Neural cell (in vitro differentiated cells): Measurements from ENCODE around the gene LGALS9B. TPM values are rescaled to one million over a fixed set of nuclear protein-coding genes. Genes with fewer than 3 reads are reported as not detected.
"Not testable (repeated sequence)": the region's sequence is repeated elsewhere in the genome, so short reads cannot be mapped to it uniquely, and the experiment has no call there.

ENCODE experiments used
- H2AFZ ChIP-seq: fragments of 200-600, 300-800 bp; sonication (generic), shearing (Covaris generic); 2 replicates; pipeline ENCODE4 v1.6.0; 2014; ENCODE audit warnings: low read depth, mild to moderate bottlenecking, antibody characterized with exemption, low read length, moderate library complexity
- H3F3A ChIP-seq: fragments of 200-600 bp; shearing (Covaris generic); 2 replicates; pipeline ENCODE4 v1.6.1; 2016; ENCODE audit warnings: mild to moderate bottlenecking, moderate library complexity, mixed read lengths, antibody characterized with exemption, low read length; ENCODE audit not compliant: insufficient read depth, poor library complexity, severe bottlenecking
- H3K27ac ChIP-seq: fragments of 200-600, 300-800 bp; sonication (generic), shearing (Covaris generic); 2 replicates; pipeline ENCODE4 v1.5.1; 2014; ENCODE audit warnings: mild to moderate bottlenecking, low read length, moderate library complexity
- H3K27me3 ChIP-seq: fragments of 300-800, 200-600 bp; sonication (generic), shearing (Covaris generic); 2 replicates; pipeline ENCODE4 v1.6.0; 2014; ENCODE audit warnings: mild to moderate bottlenecking, low read depth, low read length, moderate library complexity; ENCODE audit not compliant: insufficient read depth
- H3K36me3 ChIP-seq: fragments of 300-800, 200-600 bp; sonication (generic), shearing (Covaris generic); 2 replicates; pipeline ENCODE4 v1.5.1; 2014; ENCODE audit warnings: mild to moderate bottlenecking, antibody characterized with exemption, low read length, moderate library complexity; ENCODE audit not compliant: insufficient read depth
- H3K4me2 ChIP-seq: fragments of 300-800, 200-600 bp; sonication (generic), shearing (Covaris generic); 2 replicates; pipeline ENCODE4 v1.6.0; 2014; ENCODE audit warnings: mild to moderate bottlenecking, low read length
- H3K4me3 ChIP-seq: fragments of 300-800, 200-600 bp; sonication (generic), shearing (Covaris generic); 2 replicates; pipeline ENCODE4 v1.5.1; 2014; ENCODE audit warnings: mild to moderate bottlenecking, low read length, moderate library complexity
- H3K79me2 ChIP-seq: fragments of 200-600 bp; shearing (Covaris generic); replicated peaks from 2 replicates; pipeline ENCODE4 v1.6.0; 2014; ENCODE audit warnings: mild to moderate bottlenecking, low read length, moderate library complexity; ENCODE audit not compliant: insufficient read depth
- H3K9ac ChIP-seq: fragments of 300-800, 200-600 bp; sonication (generic), shearing (Covaris generic); 2 replicates; pipeline ENCODE4 v1.6.1; 2016; ENCODE audit warnings: mild to moderate bottlenecking, low read length, mixed read lengths
- H3K9me2 ChIP-seq: fragments of 200-600 bp; shearing (Covaris generic); 2 replicates; pipeline ENCODE4 v1.6.1; 2016; ENCODE audit warnings: mild to moderate bottlenecking, low read length, mixed read lengths; ENCODE audit not compliant: insufficient read depth
- H3K9me3 ChIP-seq: fragments of 200-600, 300-800 bp; sonication (generic), shearing (Covaris generic); 2 replicates; pipeline ENCODE4 v1.6.1; 2016; ENCODE audit warnings: mild to moderate bottlenecking, mixed run types, low read length, moderate library complexity, mixed read lengths
- H4K20me1 ChIP-seq: fragments of 200-600 bp; shearing (Covaris generic); 2 replicates; pipeline ENCODE4 v1.6.1; 2016; ENCODE audit warnings: mild to moderate bottlenecking, mixed run types; ENCODE audit not compliant: insufficient read depth
- polyA plus RNA-seq: library from polyadenylated mRNA; depleted of rRNA; stranded (reverse); fragments of >200 nt; gene quantifications from 2 replicates; pipeline ENCODE4 v1.2.3, GENCODE V29; 2014

The LGALS9B gene
- polyA plus RNA-seq, 1 donor from 2014 or later, result not detected

- not testable (repeated sequence) for H3K79me2 ChIP-seq, H3K9me2 ChIP-seq, H4K20me1 ChIP-seq, H3F3A ChIP-seq, H3K36me3 ChIP-seq, H3K4me2 ChIP-seq, H2AFZ ChIP-seq, H3K27me3 ChIP-seq, H3K27ac ChIP-seq, H3K9me3 ChIP-seq, H3K4me3 ChIP-seq, H3K9ac ChIP-seq
Measured at GRCh38 chr17:20465535-20465934, 1.8 kb downstream of the LGALS9B start.

GRCh38 chr17:20464854-20465414, 2.4 kb downstream of the LGALS9B start:
- H4K20me1 ChIP-seq, H3K9me3 ChIP-seq, H3K9me2 ChIP-seq, H3F3A ChIP-seq, H3K27ac ChIP-seq, H3K36me3 ChIP-seq, H3K9ac ChIP-seq, H3K27me3 ChIP-seq, H3K79me2 ChIP-seq, H3K4me3 ChIP-seq, H2AFZ ChIP-seq, H3K4me2 ChIP-seq: not testable (repeated sequence)

GRCh38 chr17:20462158-20462557, 5.2 kb downstream of the LGALS9B start:
- not testable (repeated sequence) for H2AFZ ChIP-seq, H3K9ac ChIP-seq, H4K20me1 ChIP-seq, H3K36me3 ChIP-seq, H3K79me2 ChIP-seq, H3F3A ChIP-seq, H3K27ac ChIP-seq, H3K9me2 ChIP-seq, H3K9me3 ChIP-seq, H3K4me2 ChIP-seq, H3K27me3 ChIP-seq, H3K4me3 ChIP-seq

GRCh38 chr17:20457848-20458381, 9.4 kb downstream of the LGALS9B start:
- not testable (repeated sequence) for H3K9ac ChIP-seq, H3K4me3 ChIP-seq, H3K79me2 ChIP-seq, H3F3A ChIP-seq, H3K27me3 ChIP-seq, H4K20me1 ChIP-seq, H2AFZ ChIP-seq, H3K36me3 ChIP-seq, H3K4me2 ChIP-seq, H3K9me2 ChIP-seq, H3K9me3 ChIP-seq, H3K27ac ChIP-seq

- H3K27ac ChIP-seq, H4K20me1 ChIP-seq, H3K79me2 ChIP-seq, H3F3A ChIP-seq, H3K4me3 ChIP-seq, H2AFZ ChIP-seq, H3K9me3 ChIP-seq, H3K27me3 ChIP-seq, H3K9me2 ChIP-seq, H3K4me2 ChIP-seq, H3K9ac ChIP-seq, H3K36me3 ChIP-seq: not testable (repeated sequence)
Measured at GRCh38 chr17:20455106-20455505, 12.2 kb downstream of the LGALS9B start.

GRCh38 chr17:20453820-20454434, 13.4 kb downstream of the LGALS9B start:
- not testable (repeated sequence) for H3K27me3 ChIP-seq, H3K9me2 ChIP-seq, H4K20me1 ChIP-seq, H3K9ac ChIP-seq, H3K9me3 ChIP-seq, H3K79me2 ChIP-seq, H3K4me3 ChIP-seq, H3F3A ChIP-seq, H3K27ac ChIP-seq, H3K4me2 ChIP-seq, H3K36me3 ChIP-seq, H2AFZ ChIP-seq

GRCh38 chr17:20450852-20451251, 16.5 kb downstream of the LGALS9B start:
- not testable (repeated sequence) for H3F3A ChIP-seq

GRCh38 chr17:20447534-20448321, 19.6 kb downstream of the LGALS9B start:
- not testable (repeated sequence) for H3K9me2 ChIP-seq, H3K9ac ChIP-seq, H4K20me1 ChIP-seq, H3K36me3 ChIP-seq, H3K27ac ChIP-seq, H3K4me3 ChIP-seq, H3F3A ChIP-seq, H3K9me3 ChIP-seq, H3K4me2 ChIP-seq, H3K79me2 ChIP-seq, H2AFZ ChIP-seq, H3K27me3 ChIP-seq

More at GRCh38 chr17:20450852-20451251, 16.5 kb downstream of the LGALS9B start:
- not testable (repeated sequence) for H2AFZ ChIP-seq, H3K79me2 ChIP-seq, H3K9ac ChIP-seq, H3K9me2 ChIP-seq, H4K20me1 ChIP-seq, H3K4me2 ChIP-seq, H3K27me3 ChIP-seq, H3K27ac ChIP-seq, H3K9me3 ChIP-seq, H3K4me3 ChIP-seq, H3K36me3 ChIP-seq
